Hypothalamus (tissue), 51 donors: Measurements from ENCODE around the gene GAB1.

Source experiments
- DNase-seq, 51 donors: peaks; one replicate each; lab custom pipeline; 2025; lab: John Stamatoyannopoulos, UW

Gene GAB1

DNA sequence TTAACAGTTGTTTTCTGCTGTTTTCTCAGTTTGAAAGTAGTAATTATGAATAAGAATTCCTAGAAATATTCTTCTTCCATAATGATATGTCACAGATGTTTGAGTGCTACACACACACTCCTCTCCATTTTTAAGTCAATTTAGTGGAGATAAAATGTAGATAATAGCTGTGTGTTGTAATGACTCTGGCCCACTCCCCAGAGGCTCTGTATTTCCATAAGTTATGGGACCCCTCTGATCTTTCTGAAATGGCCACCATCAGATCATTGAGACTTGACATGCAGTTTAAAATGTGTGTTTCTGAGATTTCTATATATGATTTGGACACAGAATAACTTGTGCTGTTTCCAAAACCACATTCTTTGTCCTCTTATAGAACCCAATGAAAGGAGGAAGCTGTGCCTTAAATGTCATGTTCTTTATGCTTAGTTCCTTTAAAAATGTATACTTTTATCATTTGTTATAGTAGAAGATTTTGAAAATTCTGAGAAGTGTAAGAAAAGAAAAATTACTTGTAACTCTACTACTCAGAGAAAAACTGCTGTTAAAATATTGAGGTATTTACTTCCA, 46.4 kb downstream of the GAB1 start:
- no peak for DNase-seq

DNA sequence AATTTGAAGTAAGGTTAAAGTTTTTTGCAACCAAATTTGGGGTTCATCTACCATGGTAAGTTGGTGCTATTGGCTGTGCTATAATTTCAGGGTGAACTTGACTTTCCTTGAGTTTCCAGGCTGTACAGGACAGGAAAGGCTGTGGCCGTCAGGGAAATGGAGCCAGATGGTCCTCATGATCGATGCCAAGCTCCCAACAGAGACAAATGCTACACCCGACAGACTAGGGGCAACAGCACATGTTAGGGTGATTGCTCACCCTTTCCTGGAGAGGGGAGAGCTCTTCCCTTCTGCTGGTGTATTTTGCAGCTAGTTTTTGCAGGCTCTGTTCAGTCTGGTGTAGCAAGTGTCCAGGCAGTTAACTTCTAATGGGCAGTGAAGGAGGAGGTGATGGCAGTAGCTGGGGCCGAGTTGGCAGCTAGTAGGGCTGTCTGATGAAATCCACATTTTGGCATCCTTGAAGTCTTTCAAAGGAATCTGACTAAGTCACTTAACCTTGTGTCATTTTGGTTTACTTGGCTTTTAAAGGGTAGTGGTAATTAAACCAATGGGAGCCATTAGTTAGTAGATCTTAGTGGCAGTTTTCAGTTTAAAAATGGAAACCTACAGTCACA, 47.8 kb downstream of the GAB1 start:
- no peak for DNase-seq

DNA sequence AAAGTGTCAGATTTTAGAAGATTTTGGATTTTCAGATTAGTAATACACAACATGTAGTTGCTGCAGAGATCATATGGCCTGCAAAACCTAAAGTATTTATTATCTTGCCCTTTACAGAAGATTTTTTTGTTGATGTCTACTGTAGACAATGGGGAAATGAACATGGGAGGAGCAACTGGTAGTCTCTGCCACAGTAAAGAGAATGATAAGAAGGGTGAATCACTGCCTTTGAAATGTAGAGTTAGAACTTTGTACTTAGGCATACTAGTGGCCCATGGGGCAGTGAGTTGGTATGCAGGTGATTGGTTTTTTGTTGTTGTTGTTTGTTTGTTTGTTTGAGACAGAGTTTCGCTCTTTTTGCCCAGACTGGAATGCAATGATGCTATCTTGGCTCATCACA, 50.1 kb downstream of the GAB1 start:
- no peak for DNase-seq

DNA sequence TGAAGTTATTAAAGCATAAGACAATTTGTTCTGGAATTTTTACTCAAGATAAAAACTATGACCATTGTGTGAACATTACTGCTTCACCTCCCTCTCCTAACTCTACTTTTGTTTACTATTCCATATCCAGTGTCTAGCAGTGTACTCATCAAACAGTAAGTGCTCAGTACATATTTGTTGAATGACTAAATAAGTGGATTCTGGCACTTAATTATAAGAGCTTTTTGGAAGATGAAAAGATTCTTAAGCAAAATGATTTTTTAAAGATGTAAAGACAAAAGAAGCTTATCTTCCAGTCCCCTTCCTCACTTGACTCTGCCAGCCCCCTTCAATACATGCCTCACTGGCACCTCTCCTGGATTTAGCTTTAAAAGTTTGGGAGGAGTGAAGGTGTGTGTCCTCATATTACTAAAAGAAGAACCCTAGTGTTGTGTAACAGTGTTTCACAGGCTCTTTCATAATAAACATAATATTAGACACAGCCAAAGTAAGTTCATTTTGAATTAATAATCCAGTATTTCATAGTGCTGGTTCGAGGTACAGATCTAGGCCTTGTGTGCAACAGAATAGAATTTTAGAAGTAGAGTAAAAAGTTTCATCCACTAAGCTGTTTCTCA, 53.0 kb downstream of the GAB1 start:
- no peak for DNase-seq

DNA sequence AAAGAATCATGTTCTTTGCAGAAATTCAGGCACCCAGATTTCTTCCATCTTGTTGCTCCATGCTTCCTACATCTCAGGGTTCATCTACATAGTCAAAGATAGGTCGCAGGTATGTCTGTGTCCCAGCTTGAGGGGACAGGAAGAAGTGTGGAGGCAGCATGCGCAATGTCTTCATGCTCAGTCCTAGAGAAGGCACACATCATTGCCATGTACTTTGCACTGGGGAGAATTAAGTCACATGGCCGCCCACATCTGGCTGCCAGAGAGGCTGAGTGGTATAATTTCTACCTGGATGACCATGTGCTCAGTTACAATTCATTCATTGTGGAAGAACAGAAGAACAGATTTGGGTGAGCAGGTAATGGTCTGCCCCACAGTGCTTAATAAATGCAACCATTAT, 54.1 kb downstream of the GAB1 start:
- peak in 2 of 51 donors; percentile 29 to 34 for DNase-seq

DNA sequence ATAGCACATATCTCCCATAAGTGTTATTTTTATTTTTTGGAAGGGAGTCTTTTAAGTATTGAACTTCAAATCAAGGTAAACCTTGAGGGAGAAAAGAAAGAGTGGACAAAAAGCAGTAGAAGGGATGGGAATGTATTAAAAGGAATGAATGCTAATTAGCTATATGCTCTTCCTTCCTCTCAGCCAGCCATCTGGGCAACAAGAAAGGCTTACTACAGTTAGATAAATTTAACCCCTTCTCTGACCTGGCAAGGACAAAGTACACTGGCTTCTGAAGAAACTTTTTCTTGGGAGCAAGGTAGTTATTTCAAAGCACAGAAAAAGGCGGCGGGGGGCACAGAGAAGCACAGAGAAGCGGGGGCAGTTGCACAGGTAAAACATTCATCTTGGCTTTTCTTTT, 54.6 kb downstream of the GAB1 start:
- no peak for DNase-seq

DNA sequence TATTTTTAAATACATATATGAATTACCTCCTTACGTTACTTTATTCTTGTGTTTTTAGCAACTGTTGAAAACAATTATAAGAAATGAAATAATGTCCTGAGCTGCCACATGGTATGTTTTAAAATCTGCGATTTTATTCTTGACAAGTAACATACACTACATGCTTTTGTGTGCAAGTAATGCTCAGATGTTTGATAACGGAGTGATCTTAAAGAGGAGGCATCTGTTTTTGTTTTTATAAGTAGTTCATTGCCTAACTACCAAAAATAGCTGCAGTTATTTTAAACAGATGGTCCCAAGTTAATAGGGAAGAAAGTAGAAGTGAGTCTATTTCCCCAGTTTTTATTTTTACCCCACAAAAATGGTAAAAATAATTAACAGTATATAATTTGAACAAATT, 55.2 kb downstream of the GAB1 start:
- no peak for DNase-seq

DNA sequence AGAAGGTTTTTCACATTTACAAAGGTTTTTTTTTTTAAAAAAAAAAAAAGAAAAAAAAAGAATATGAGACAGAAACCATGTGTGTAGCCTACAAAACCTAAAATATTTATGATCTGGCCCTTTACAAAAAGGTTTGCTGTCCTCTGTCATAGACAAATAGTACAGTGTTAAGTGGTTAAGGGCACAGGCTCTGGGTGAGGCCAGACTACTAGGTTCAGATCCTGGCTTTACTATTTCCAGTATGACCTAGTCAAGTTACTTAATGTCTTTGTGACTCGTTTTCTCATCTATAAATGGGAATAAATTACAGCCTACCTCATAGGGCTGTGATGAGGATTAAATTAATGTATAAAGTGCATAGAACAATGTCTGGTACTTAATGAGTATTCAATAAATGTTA, 56.5 kb downstream of the GAB1 start:
- no peak for DNase-seq

DNA sequence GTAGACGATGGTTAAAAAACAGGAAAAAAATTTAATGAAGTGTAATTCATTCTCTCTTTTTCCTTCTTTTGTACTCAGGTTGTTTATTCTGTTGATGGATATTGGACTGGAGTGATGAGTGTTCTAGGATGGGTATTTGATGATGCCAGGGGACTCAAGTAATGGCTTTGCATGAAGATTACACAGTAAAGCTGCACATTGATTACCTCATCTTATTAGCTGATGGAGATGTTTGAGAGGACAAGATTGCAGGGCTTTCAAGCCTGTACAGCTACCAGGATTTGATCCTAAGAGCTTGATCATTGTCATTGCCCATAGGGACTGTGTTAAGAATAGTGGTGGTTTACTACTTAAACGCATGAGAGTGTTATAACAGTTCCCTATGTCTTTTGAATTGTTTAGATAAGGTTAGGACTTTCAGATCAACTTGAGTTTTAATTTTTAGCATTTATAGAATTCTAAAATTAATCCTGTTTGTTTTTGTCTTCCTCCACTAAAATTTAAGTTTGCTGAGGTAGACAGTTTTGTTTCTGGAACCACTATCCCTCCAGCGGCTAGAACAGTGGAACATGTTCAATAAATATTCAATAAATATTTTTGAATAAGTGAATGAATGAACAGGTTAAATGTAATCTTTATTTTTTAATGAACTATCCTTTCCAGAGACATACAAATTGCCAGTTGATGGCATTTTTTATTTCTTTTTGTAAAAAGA, 58.2 kb downstream of the GAB1 start:
- DNase-seq = no peak

DNA sequence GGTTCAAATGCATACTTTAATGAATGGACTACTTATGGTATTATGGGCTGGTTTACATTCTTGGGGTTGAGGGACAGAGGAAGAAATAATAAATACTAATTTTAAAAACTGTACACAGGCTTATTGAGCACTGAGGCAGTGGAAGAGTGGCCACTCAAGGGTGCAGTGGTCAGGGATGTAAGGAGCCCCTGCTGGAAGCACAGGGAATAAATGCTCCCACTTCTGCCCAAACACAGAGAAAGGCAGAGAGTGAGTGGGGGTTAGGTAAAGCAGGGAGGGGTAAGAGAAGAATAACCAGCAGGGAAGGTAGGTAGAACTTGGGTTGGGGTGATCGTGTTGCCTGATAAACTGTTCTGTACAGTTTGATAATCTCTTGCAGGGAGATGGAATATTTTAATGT, 60.0 kb downstream of the GAB1 start:
- DNase-seq = no peak

DNA sequence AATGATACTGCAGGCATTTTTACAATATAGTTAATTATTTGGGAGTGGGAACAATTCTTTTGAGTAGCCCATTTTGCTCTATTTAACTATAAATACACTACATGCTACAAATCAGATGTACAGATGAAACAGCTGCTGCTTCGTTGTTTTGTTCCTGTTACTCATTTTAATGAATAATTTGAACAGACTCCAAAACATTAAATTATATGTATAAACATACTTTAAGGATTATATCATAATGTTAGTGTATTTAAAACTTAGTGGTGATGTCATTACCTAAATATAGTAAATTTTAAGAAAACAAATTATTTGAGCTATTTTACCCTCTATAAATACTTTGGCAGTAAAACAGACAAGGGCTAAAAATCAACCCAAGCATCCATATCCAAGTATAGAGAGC, 60.7 kb downstream of the GAB1 start:
- DNase-seq = no peak

DNA sequence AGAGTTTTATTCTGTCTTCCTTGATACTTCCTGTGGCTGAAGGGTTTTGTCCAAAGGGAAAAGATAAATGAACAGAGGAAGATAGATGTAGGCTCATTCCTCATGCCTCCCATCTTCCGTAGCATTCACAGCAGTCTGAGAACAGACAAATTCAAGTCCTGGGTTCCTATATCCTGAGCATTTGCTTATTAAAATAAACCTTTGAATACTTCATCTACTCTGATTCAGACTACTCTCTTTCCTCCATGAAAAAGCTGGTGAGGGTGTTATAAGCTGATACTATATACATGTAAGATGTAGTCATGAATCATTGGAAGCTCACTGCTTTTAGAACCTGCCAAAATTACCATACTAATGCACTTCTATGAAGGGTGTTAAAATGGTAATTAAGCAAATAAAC, 61.2 kb downstream of the GAB1 start:
- no peak for DNase-seq

DNA sequence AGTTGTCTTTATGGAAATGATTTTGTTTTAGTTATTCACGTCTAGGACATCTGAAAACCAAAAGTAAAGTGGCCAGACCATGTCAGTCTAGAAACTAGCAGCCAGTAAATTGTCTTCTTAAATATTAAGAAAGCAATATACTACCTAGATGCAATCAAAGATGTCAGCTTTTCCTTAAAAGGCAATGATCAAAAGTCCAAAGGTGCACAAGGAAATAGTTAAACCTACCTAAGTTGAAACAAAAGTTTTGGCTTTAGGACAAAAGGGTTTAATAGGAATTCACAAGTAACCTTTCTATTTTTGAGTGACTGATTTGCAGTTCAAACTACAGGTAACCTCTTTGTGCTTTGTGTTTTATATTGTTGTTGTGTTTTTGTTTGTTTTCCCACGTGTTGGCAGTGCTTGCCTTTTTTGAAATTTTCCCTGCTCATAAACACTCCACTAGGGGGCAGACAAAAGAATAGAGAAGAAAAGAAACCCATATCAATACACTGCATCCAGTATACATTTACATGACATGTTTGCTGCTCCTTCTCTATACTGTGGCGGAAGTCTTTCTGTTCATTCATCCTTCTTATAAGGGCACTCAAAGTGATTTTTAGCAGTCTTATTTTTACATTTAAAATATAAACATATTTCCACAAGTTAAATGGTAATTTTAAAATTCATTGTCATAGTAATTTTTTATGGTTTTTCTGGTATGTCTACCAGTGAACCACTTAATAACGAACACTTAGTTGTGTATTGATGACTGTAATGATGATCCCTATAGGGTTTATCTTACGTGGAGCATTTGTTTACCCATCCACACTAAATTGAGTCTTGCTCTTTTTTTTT, 62.7 kb downstream of the GAB1 start:
- DNase-seq = peak in 2 of 51 donors; percentile 14 to 66

DNA sequence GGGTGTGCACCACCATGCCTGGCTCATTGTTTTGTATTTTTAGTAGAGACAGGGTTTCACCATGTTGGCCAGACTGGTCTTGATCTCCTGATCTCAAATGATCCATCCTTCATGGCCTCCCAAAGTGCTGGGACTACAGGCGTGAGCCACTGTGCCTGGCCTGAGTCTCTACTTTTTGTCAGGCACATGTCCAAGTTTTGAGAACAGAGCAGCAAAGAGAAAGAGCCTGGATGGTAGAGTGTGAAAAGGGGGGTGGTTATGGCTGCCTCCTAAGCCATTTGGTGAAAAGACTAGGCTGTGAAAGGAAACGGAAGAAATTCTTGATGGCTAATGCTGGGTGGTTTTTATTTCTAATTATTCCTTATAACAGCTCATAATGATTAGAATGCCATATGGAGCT, 63.4 kb downstream of the GAB1 start:
- DNase-seq = peak in 6 of 51 donors; percentile 7 to 38 (median 24)

DNA sequence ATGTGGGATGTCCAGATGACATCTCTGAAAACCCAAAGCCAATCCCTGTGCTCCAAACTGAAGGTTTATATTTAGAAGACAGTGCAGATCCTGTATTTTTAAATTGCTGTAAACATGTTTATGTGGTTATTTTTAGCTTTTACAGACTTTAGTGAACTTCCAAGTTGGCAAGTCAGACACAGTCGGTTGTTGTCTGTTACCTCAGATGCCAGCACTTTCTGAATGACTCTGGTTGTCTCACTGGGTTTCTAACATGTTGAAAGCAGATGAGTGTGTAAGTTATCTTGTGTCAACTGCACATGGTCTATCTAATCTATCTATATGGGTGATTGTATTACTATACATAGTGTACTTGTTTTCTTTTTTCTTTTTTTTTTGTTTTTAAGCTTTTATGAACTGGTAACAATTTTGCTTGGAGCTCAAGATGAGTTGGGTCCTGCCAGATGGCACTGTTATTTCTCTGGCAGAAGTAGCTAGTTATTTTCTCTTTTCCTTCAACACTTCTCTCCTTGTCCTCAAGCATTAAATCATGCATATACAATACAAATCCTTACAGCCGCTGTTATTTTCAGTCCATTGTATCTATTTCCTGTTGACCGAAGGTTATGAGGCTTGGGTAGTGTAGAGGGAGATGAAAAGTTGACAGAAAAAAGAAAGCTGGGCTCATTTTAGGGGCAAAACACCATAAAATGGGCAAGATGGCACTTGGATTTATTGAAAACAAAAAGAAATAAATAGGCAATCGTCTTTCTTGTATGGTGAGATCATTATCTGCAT, 66.3 kb downstream of the GAB1 start:
- peak in 8 of 51 donors; percentile 17 to 67 (median 34) for DNase-seq

DNA sequence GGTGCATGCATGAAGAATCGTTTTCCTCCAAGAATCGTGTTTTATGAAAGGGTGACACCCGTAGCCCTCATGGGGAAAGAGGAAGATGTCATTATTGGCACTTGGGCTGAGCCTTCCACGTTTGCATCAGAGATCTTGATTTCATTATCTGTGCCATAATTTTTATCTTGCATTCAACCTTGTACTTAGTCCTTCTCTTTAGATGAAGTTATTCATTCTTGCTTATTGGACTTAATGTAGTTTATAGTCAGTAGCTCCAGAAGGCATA, 66.8 kb downstream of the GAB1 start:
- no peak for DNase-seq

DNA sequence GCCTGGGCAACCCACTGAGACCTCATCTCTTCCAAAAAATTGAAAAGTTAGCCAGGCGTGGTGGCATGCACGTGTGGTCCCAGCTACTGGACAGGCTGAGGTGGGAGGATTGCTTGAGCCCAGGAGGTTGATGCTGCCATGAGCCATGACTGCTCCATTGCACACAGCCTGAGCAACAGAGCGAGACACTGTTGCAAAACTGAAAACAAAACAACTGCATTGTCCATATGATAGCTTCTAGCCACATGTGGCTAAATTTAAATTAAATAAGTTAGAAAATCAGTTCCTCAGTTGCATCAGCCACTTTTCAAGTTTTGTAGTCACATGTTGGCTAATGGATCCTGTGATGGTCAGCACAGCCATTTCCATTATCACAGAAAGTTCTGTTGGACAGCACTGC, 67.9 kb downstream of the GAB1 start:
- no peak for DNase-seq

DNA sequence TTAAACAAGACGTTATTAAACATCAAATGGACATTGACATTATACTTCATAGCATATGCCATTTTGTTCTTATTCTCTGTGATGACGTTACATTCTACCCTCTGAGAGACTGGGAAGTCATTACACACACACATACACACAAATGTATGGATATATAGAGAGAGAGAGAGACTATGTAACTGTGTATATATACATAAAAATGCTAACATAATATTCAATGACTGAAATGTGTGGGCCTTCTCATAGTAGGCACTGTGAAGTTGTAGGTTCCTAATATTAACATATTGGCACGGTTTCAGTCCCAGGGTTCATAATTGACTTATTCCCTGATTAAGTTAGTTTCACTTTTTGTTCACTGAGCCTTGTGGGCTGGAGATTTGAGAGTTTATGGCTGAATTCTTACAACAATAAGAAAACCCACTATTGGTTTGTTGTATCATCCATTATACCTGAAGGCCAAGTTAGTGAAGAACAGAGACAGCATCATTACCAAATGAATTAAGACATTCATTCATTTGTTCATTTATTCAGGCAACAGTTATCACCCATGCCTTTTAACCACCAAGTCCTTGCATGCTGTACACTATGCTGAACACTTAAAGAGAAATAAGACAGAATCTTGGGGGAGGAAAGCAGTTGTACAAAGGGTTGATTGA, 68.5 kb downstream of the GAB1 start:
- no peak for DNase-seq

DNA sequence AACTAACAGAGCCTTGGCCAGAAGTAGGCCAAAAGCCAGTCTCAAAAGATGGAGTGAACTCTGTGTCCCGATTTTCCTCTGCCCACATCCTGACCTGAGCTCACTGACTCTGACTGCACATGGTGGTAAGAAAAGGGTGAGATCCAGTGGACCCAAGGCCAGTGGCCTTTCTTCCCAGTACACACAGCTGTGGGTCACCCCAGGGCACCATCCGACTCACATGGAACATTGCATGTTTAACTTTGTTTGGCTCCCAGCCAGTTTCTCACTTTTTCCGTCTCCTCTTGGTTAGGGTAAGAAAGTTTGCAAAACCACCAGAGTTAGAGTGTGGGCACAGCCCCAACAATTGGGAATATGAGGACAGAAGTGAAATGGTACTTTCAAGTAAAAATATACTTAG, 69.8 kb downstream of the GAB1 start:
- DNase-seq = peak in 1 of 51 donors; percentile 15

DNA sequence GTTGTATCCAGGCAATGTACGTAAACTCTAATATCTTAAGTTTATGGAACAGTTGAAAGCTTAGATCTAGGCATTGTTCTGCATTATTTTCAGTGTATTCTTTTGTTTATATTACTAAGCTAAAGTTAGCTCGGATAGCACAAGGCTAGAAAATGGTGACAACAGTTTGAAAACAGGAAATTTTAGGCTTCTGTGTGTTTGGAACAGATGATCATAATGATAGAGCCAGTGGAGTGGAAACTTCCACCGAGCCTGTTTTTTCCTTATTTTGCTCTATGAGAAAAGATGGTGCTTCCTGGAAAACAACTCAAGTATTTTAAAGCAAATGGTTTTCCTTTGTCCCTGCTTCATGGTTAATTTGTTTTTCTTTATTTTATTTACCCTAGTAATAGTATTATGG, 70.8 kb downstream of the GAB1 start:
- DNase-seq = no peak
